ENCODE measurements around the gene SND1.
"Not testable (repeated sequence)": the region's sequence is repeated elsewhere in the genome, so short reads cannot be mapped to it uniquely, and the experiment has no call there.

The SND1 gene

GRCh38 chr7:127961786-127962453 lies 309.9 kb downstream of the SND1 start:
- no peak for DNase-seq (ENCODE audit: low read depth)

DNA sequence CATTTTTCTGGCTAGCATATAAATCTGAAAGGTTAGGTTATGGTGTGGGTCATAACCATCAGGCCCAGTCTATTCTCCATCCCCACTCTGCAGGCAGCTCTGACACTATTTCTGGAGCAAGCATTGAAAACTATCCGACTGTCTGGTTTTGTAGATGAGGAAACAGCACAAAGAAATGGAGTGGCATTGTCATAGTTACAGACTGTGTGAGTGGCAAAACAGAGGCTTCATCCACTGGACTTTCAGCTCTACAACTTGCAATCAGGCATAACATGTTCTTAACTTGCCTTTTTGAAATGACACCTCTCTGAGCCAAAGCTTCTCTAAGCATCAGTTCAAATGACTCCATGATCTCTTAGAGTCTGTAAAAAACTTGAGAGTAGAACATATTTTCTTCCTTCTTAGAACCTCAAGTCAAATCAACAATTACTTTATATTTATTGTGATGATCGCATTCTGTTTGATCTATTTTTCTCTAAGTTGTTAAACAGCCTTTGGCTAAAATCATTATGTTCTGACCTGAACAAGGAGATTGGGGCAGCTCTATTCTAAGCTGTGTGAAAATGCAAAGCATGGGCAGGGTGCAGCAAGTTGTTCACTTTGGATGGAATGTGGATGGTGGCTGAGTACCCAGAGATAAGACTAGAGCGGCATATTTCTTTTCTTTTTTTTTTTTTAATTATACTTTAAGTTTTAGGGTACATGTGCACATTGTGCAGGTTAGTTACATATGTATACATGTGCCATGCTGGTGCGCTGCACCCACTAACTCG lies 310.8 kb downstream of the SND1 start:
- no peak for DNase-seq (ENCODE audit: low read depth)

DNA sequence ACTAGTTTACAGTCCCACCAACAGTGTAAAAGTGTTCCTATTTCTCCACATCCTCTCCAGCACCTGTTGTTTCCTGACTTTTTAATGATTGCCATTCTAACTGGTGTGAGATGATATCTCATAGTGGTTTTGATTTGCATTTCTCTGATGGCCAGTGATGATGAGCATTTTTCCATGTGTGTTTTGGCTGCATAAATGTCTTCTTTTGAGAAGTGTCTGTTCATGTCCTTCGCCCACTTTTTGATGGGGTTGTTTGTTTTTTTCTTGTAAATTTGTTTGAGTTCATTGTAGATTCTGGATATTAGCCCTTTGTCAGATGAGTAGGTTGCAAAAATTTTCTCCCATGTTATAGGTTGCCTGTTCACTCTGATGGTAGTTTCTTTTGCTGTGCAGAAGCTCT lies 311.9 kb downstream of the SND1 start:
- not testable (repeated sequence) for DNase-seq (ENCODE audit: low read depth)

DNA sequence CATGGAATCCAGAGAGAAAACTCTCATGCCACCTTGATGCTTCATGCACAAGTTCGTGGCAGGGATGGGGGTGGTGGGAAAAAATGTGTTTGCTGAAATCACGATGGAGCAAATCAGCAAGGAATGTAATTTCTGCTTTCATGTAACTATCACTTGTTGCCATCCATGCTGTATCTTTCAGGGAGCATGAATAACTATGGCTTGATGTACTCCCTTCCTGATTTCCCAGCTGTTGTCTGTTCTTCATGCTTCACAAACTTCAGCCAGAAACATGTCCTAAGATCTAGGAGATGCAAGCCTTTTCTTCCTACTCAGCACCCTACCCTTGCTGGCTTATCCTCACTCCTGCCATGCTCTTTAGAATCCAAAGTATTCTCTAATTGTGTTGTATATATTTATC lies 315.3 kb downstream of the SND1 start:
- no peak for DNase-seq (ENCODE audit: low read depth)

DNA sequence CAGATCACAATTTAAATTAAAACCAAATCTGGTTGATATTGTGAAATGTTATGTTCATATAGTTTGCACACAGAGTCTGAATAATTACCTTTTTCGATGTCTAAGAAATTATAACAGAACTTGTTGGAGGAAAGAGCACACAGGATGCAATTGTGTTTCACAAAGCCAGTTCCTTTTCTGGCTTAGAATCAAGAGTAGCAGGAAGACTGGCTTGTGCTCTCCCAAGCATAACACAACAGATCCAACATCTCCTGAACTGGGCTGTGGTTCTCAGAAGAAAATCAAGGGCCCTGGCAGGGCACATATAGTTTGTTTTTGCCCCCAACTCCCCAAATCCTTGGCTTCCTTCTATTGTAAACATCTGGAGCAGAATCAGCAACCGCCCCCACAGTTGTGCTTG lies 316.6 kb downstream of the SND1 start:
- no peak for DNase-seq (ENCODE audit: low read depth)

DNA sequence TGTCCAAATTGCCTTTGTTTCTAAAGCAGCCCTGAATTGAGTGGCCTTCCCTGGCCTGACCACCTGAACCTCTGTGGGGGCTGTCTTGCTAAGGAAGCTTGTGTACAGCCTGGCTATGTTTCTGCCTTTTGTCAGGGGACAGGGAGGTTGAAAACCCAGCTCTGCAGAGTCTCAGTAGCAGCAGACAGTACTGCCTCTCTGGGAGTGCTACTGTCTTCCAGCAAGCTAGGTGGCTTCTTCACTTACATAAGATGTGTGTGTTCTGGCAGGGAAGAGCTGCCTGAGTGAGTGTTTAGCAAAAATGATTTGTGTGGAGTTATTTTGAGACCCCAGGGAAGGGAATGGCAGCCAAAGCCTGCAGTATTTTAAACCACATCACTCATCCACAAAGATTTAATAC lies 321.8 kb downstream of the SND1 start:
- DNase-seq (ENCODE audit: low read depth) = no peak

DNA sequence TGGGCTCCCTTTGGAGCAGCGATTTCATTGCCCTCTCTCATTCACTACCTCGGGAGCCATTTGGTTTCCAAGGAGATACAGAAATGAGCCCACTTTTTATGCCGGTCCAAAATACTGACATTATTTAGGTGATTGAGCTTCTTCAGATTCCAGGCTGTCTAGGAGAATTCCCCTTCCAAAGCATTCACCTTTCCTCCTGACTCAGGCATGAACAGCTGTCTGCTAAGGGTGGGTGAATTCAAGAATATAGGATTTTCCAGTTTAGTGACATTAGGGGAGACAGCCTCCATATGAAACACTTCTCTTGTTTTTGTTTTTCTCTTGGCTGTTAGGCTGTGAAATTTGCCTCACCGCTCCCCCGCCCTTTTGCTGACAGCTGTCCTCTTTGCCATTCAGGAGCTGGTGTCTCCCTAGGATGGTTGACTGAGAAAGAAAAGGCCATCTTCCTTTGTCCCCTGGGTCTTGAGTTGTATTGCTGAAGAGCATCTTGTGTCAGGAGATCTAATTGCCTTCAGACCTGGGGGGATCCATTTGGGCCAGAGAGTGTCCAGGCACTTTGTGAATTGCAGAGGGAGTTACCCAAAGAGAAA lies 322.5 kb downstream of the SND1 start:
- DNase-seq (ENCODE audit: low read depth) = no peak

GRCh38 chr7:127976056-127976737 lies 324.2 kb downstream of the SND1 start:
- peak; percentile 12 for DNase-seq (ENCODE audit: low read depth)

GRCh38 chr7:127976738-127977120 lies 324.7 kb downstream of the SND1 start:
- no peak for DNase-seq (ENCODE audit: low read depth)

DNA sequence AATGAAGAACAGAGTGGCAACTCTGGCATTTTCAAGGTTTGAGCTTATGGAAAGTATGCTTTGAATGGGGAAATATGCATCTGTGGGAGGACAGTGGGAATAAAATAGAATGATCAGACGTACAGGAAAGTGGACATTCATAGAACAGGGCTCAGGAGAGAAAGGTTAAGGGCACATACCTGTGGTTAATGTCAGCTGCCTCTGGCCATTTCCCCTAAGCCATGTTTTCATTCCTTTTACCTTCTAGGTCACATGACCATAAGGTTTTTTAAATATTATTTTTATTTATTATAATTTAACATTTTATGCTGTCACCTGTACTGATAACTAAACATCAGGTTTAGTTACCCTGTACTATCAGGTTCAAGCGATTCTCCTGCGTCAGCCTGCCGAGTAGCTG lies 326.4 kb downstream of the SND1 start:
- DNase-seq (ENCODE audit: low read depth) = peak; percentile 41

DNA sequence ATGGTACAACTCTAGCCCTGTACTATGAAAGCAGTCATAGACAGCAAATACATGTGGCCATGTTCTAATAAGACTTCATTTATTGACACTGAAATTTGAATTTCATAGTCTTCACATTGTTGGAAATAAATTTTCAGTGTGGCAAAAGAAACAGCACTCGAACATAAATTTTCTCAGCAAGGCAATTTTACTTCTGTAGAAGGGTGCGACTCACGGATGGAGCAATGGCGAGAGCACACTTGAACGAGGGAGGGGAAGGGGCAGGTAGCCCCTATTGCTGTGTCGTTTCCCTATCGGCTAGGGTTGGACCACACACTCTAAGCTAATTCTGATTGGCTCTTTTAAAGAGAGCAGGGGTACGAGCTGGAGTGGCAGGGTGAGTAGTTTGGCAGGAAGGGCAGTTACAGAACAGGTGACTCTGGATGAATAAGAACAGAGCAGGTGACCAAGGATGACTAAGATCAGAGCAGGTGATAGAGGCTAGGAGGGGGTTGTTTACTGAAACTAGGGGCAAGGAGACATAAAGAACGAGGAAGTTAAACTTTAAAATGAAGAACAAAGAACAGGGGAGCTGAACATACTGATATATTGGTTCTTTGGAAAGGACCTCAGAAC lies 327.2 kb downstream of the SND1 start:
- DNase-seq (ENCODE audit: low read depth) = no peak

- DNase-seq (ENCODE audit: low read depth) = no peak
Measured at GRCh38 chr7:127979728-127980126, 327.7 kb downstream of the SND1 start.

DNA sequence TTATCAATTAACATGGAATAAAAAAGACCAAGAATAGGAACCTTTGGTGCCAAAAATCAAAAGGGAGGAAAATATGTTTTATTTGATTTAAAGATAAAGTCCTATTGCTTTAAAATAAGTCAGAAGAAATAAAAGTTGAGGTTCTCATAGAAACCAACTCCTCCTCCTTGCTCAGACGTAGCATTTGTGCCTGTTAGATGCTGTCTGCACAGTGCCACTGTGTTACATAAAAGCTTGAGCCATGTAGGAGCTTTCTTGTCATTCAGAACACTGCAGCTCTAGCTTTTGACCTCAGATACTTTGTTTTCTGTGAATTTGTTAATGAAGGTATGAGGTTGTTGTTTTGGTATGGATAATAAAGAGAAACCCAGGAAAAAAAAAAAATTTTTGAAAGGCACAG lies 328.9 kb downstream of the SND1 start:
- DNase-seq (ENCODE audit: low read depth) = no peak

GRCh38 chr7:127981965-127982364 lies 330.0 kb downstream of the SND1 start:
- DNase-seq (ENCODE audit: low read depth) = no peak

DNA sequence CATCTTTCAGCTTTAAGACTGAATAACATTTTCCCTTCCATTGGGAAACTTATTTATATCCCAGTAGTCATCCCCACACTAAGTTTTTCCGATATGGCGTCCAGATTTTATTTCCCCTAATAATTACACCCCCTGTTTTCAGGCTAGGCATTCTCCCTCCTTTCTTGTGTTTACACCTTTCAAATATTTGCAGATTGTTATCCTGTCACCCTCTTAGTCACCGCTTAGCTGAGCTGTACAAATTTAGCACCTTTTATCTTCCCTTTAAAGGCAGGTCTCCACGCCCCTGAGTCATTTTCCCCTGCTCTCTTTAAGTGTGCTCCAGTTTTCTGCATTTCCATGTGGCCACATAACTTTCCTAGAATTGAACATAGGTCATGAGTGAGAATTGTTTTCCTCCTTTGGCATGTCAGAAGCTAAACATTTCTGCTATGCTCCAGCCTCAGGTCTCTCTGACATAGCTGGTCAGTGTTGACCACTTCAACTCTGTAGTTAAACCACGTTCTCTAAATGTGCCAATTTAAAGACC lies 331.9 kb downstream of the SND1 start:
- peak; percentile 15 for DNase-seq (ENCODE audit: low read depth)

DNA sequence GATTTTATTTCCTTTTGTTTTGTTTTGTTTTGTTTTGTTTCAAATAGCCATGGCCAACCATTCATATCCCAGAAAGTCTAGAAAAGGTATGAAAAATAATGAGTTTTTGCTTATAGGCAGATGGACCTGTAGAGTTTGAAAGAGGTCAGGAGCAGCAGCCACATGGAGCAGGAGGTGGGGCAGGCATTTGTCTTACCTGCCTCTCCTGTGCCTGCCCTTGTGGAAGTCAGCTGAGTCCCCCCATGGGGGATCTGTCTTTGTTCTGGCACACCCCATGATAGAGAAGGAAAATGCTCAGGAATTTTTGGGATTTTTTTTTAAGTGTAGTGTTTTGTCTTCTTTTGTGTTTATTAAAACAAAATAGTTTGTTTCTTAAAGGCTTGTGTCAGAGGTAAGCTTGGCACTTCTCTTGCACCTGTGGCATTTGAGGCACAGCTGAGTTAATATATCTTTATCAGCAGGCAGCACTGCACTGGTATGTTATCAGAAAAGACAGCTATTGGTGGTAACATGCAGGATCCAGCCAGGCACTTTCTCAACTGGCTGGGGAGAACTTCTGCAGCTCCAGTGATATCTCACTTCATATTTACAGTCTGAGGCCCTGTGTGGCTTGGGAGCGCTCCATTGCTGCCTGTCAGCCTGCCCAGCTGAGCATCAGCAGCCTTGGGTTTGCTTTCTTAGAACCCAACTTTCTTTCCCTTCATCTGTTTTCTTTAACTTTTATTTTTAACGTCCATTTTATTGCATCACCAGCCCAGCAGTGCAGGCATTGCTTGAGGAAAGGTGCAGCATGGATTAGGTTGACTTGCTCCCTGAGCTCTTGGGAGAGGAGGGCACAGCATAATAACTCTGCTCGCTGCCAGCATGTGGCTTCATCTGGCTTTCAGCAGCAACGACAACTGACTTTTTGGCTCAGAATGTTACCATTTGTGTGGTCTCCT lies 334.9 kb downstream of the SND1 start:
- peak; percentile 18 for DNase-seq (ENCODE audit: low read depth)

GRCh38 chr7:127988751-127989150 lies 336.8 kb downstream of the SND1 start:
- DNase-seq (ENCODE audit: low read depth) = no peak

DNA sequence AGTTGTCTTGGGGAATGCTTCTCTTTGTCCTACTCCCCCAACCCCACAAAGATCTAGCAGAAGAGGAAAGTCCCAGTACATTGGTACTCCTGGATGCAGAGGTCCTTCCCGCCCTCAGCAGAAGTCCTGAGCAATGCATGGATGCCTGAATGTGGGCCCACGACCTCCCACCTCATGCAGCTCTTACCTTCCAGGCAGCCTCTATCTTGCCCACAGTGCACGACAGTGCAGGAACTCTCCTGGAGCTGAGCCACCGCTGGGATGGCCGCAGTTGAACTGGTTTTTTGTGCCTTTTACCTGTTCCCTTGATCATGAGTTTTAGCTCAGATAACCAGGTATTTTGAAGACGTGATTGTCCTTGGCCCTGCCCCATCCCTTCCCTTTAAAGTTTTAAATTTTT lies 341.3 kb downstream of the SND1 start:
- no peak for DNase-seq (ENCODE audit: low read depth)

GRCh38 chr7:127993987-127994386 lies 342.0 kb downstream of the SND1 start:
- no peak for DNase-seq (ENCODE audit: low read depth)

DNA sequence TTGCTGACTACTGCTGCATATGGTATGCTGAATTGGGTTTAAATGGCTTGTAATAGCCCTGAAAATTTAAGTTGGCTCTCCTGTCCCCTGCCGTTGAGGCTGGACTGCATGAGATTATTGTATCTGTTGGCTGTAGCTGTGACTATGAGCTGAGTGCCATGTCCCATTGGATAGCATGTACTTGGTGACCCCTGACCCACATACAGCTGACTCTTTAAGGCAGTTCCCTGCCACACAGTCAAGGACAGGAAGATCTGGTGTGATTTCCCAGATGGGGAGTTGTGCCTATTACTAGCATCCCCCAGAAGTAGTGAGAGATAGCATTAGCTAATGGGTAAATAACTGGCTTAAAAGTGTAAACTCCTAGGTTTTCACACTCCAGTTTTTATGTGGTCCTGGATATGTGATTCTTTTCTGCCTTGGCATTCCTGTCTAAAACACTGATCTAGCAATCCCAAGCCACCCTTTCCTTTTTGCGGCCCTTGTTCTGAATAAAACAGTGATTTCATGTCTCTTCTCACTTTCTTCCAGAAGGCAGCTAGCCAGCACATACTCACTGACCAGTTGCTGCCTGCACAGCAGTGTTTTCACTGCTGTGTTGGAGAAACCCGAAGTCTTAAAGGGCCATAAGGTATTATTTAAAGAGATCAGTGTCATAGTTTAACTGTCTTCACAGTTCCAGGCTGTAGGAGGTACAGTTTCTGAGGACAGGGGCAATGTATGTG lies 343.3 kb downstream of the SND1 start:
- DNase-seq (ENCODE audit: low read depth) = peak; percentile 38
